B cell (primary cell): ENCODE measurements around the gene KIRREL1. TPM values are rescaled to one million over a fixed set of nuclear protein-coding genes. Genes with fewer than 3 reads are reported as not detected.

Source experiments
- ATAC-seq: fragments of 200-7000 bp; cut with Tn5 transposase; one replicate; pipeline ENCODE4 v1.10.0; 2021; ENCODE audit warnings: low read depth, mild to moderate bottlenecking, moderate number of reproducible peaks, moderate library complexity
- CTCF ChIA-PET: fragments of 350-600 bp; sonication (Branson Sonifier 250); formaldehyde crosslinking; loops from one replicate; lab custom pipeline; 2021; ENCODE audit warnings: antibody characterized with exemption, inconsistent platforms; lab: Charles Lee
- POLR2A ChIA-PET: fragments of 350-600 bp; sonication (Branson Sonifier 250); formaldehyde crosslinking; loops from one replicate; lab custom pipeline; 2021; ENCODE audit warnings: antibody characterized with exemption; lab: Charles Lee
- DNase-seq: peaks from one replicate; pipeline ENCODE4 v3.0.0; 2013
- H2AFZ ChIP-seq: 2 replicates; pipeline ENCODE4 v1.6.1; 2012; ENCODE audit warnings: mild to moderate bottlenecking, low read depth, low read length; ENCODE audit not compliant: insufficient read depth, poor library complexity, severe bottlenecking
- H3K27ac ChIP-seq, 2 donors: 1 replicate in 1 of 2; 2 replicates in 1 of 2; pipeline ENCODE4 v1.5.1; 2012 to 2013; ENCODE audit warnings: low read length in 2 of 2, mild to moderate bottlenecking in 2 of 2, moderate library complexity in 1 of 2
- H3K27me3 ChIP-seq, 4 experiments: fragments of 200-600 bp in 1 of 4; sonication (generic) in 1 of 4; replicated peaks in 1 of 4; 1 replicate in 2 of 4; 2 replicates in 2 of 4; pipeline versions ENCODE4 v1.6.1 to v1.7.0; 2013 to 2016; ENCODE audit warnings: low read length in 3 of 4, mild to moderate bottlenecking in 2 of 4, mixed read lengths in 1 of 4, moderate library complexity in 1 of 4; ENCODE audit not compliant: insufficient read depth in 4 of 4, control insufficient read depth in 3 of 4; ENCODE audit errors: control extremely low read depth in 1 of 4
- H3K36me3 ChIP-seq, 2 experiments: replicated peaks in 1 of 2; 1 replicate in 1 of 2; 2 replicates in 1 of 2; pipeline versions ENCODE4 v1.6.1 to v1.7.1; 2013; ENCODE audit warnings: low read length in 1 of 2; ENCODE audit not compliant: insufficient read depth in 2 of 2, control insufficient read depth in 1 of 2; ENCODE audit errors: control extremely low read depth in 1 of 2, extremely low read depth in 1 of 2
- H3K4me1 ChIP-seq, 2 donors: fragments of 200-600 bp in 1 of 2; sonication (generic) in 1 of 2; 1 replicate in 1 of 2; 2 replicates in 1 of 2; pipeline versions ENCODE4 v1.5.1 to v1.6.1; 2013 to 2017; ENCODE audit warnings: low read length in 2 of 2; ENCODE audit not compliant: control insufficient read depth in 2 of 2, insufficient read depth in 2 of 2
- H3K4me2 ChIP-seq: replicated peaks from 2 replicates; pipeline ENCODE3; 2012; ENCODE audit warnings: mild to moderate bottlenecking, low read depth, low read length; ENCODE audit not compliant: poor library complexity, severe bottlenecking
- H3K4me3 ChIP-seq, 5 experiments: fragments of 200-600 bp in 1 of 5; sonication (generic) in 1 of 5; 1 replicate in 3 of 5; 2 replicates in 2 of 5; pipeline versions ENCODE4 v1.5.1 to v1.7.0; 2011 to 2016; ENCODE audit warnings: low read length in 4 of 5, mild to moderate bottlenecking in 4 of 5, low read depth in 2 of 5, control low read depth in 1 of 5, moderate library complexity in 1 of 5; ENCODE audit not compliant: insufficient read depth in 1 of 5; ENCODE audit errors: control extremely low read depth in 1 of 5, extremely low read depth in 1 of 5
- H3K79me2 ChIP-seq: fragments of 200-600 bp; sonication (generic); one replicate; pipeline ENCODE4 v1.6.0; 2016; ENCODE audit warnings: low read length; ENCODE audit not compliant: control insufficient read depth, insufficient read depth
- H3K9ac ChIP-seq: fragments of 200-600 bp; sonication (generic); 2 replicates; pipeline ENCODE4 v1.6.1; 2017; ENCODE audit warnings: mild to moderate bottlenecking, low read length, moderate library complexity
- H3K9me3 ChIP-seq, 3 donors: one replicate each; pipeline versions ENCODE4 v1.6.1 to v1.7.1; 2013; ENCODE audit warnings: low read length in 2 of 3; ENCODE audit not compliant: control insufficient read depth in 2 of 3, insufficient read depth in 1 of 3; ENCODE audit errors: control extremely low read depth in 1 of 3
- H4K20me1 ChIP-seq: 2 replicates; pipeline ENCODE4 v1.6.0; 2012; ENCODE audit warnings: mild to moderate bottlenecking, low read length; ENCODE audit not compliant: insufficient read depth, control insufficient read depth, poor library complexity, severe bottlenecking
- H3K27ac Mint-ChIP-seq: one replicate; pipeline ENCODE4 v1.8.0; 2021; ENCODE audit warnings: mixed read lengths
- H3K27me3 Mint-ChIP-seq: one replicate; pipeline ENCODE4 v1.8.0; 2021; ENCODE audit warnings: mixed read lengths
- H3K4me1 Mint-ChIP-seq: one replicate; pipeline ENCODE4 v1.8.0; 2021; ENCODE audit warnings: mixed read lengths
- H3K4me3 Mint-ChIP-seq: one replicate; pipeline ENCODE4 v1.8.0; 2021; ENCODE audit warnings: mixed read lengths
- H3K9me3 Mint-ChIP-seq: one replicate; pipeline ENCODE4 v1.8.0; 2022; ENCODE audit warnings: mixed read lengths; ENCODE audit not compliant: insufficient read depth
- CTCF ChIP-seq: fragments of 200-600 bp; IDR thresholded peaks from one replicate; pipeline ENCODE4 v1.8.0; 2022; ENCODE audit warnings: antibody characterized with exemption, mild to moderate bottlenecking
- EZH2 ChIP-seq: IDR thresholded peaks from 2 replicates; pipeline ENCODE4 v1.6.1; 2012; ENCODE audit warnings: borderline replicate concordance, low read depth, mild to moderate bottlenecking, moderate library complexity, low read length; ENCODE audit not compliant: insufficient read depth, poor library complexity, severe bottlenecking
- WGBS: methylation state at CpG from one replicate; pipeline ENCODE4 v1.1.5; 2013; ENCODE audit warnings: missing lambda C conversion rate; ENCODE audit not compliant: insufficient coverage; 5-methylcytosine and 5-hydroxymethylcytosine counted together
- intact Hi-C: fragments of 100-400 bp; cut with micrococcal nuclease; formaldehyde crosslinking; loops from one replicate; pipeline ENCODE4 v1.10.0; 2022
- polyA plus RNA-seq: library from polyadenylated mRNA; depleted of rRNA; stranded (reverse); fragments of >200 nt; gene quantifications from 2 replicates; pipeline ENCODE4 v1.2.3, GENCODE V29; 2012
- total RNA-seq, 2 donors: library from RNA; stranded (reverse); fragments of 120-200 nt in 1 of 2; gene quantifications; 1 replicate in 1 of 2; 2 replicates in 1 of 2; pipeline versions ENCODE4 v1.2.3 to v1.2.4, GENCODE V29; 2013 to 2022

KIRREL1 gene
- total and polyA plus RNA-seq, 2 donors (not counting 1 experiment from before 2014, with no cell fraction given): not detected

- Mint-ChIP-seq H3K27ac (no peak overlapping the region), H3K27me3 (peaks cover 21% of the 10 kb centered on the region), H3K4me3 (no peak overlapping the region), H3K4me1 (no peaks in the 10 kb centered on the region), H3K9me3 (no peaks in the 10 kb centered on the region)
- Histone ChIP-seq H3K27me3 (peaks cover 0 to 7% (median 0%) of the 10 kb centered on the region in 4 experiments), H3K9me3 (no peaks in the 10 kb centered on the region), H3K4me3 (no peak overlapping the region), H2AFZ (no peak overlapping the region), H4K20me1 (no peaks in the 10 kb centered on the region), H3K4me2 (no peak overlapping the region), H3K79me2 (no peaks in the 10 kb centered on the region), H3K9ac (no peak overlapping the region), H3K4me1 (no peaks in the 10 kb centered on the region), H3K27ac (no peak overlapping the region), H3K36me3 (no peaks in the 10 kb centered on the region)
- no CpG with 5 or more reads among the region's 3 CpGs for WGBS
- no peak for TF ChIP-seq CTCF
- no peak for TF ChIP-seq EZH2
- POLR2A ChIA-PET: no interaction called here
- no peak for DNase-seq
- no peak for ATAC-seq
- intact Hi-C loops: loop anchor here (5.0 kb wide), 1 partner anchor 43 kb away; the partner anchor contains the start of gene KIRREL1
- CTCF ChIA-PET: interaction anchor here (1.1 to 3.3 kb wide), 4 partner anchors 9 to 90 kb away, joined by 4 to 9 read pairs (median 4); no protein-coding TSS in a partner anchor
These were observed 41.6 kb downstream of the KIRREL1 start for GRCh38 chr1:158035014-158035413.

- Mint-ChIP-seq H3K4me3 (no peak overlapping the region), H3K4me1 (no peaks in the 10 kb centered on the region), H3K27me3 (peaks cover 26% of the 10 kb centered on the region), H3K9me3 (no peaks in the 10 kb centered on the region), H3K27ac (no peak overlapping the region)
- Histone ChIP-seq H3K79me2 (no peaks in the 10 kb centered on the region), H2AFZ (no peak overlapping the region), H4K20me1 (no peaks in the 10 kb centered on the region), H3K36me3 (no peaks in the 10 kb centered on the region), H3K27me3 (peaks cover 0 to 7% (median 0%) of the 10 kb centered on the region in 4 experiments), H3K9ac (no peak overlapping the region), H3K4me1 (no peaks in the 10 kb centered on the region), H3K27ac (no peak overlapping the region), H3K4me2 (no peak overlapping the region), H3K4me3 (no peak overlapping the region), H3K9me3 (no peaks in the 10 kb centered on the region)
- DNase-seq: peak; percentile 47
- no peak for ATAC-seq
- CTCF ChIA-PET: interaction anchor here (0.9 to 3.3 kb wide), 8 partner anchors 7 to 89 kb away, joined by 3 to 12 read pairs (median 4); no protein-coding TSS in a partner anchor
- POLR2A ChIA-PET: no interaction called here
- intact Hi-C loops: loop anchor here (5.0 kb wide), 1 partner anchor 44 kb away; the partner anchor contains the start of gene KIRREL1
- no peak for TF ChIP-seq EZH2
- TF ChIP-seq CTCF: peak; percentile 83
- 78% methylated on average over 6 of the region's 8 CpGs for WGBS
These were observed 42.6 kb downstream of the KIRREL1 start for GRCh38 chr1:158035976-158036583.
